GM12891 (cell line): Measurements from ENCODE around the gene DENND1A.

ENCODE experiments used
- DNase-seq: peaks from one replicate; pipeline ENCODE4 v3.0.0; 2011; ENCODE audit warnings: low spot score; ENCODE audit not compliant: insufficient read length
- FAIRE-seq: peaks from 2 replicates; lab custom pipeline; 2011; peaks lifted over from hg19 to GRCh38; lab: Jason Lieb, UNC
- PAX5 ChIP-seq: IDR thresholded peaks from 2 replicates; pipeline ENCODE4 v1.6.1; 2011; ENCODE audit warnings: low read length, moderate library complexity, mild to moderate bottlenecking; ENCODE audit not compliant: insufficient read depth, severe bottlenecking
- POLR2A ChIP-seq: IDR thresholded peaks from 2 replicates; pipeline ENCODE4 v1.6.1; 2011; ENCODE audit warnings: low read depth, low read length, control low read depth
- POLR2AphosphoS5 ChIP-seq: IDR thresholded peaks from 2 replicates; pipeline ENCODE4 v1.6.1; 2011; ENCODE audit warnings: low read depth, low read length, control low read depth
- POU2F2 ChIP-seq: IDR thresholded peaks from 2 replicates; pipeline ENCODE4 v1.6.1; 2011; ENCODE audit warnings: low read depth, mild to moderate bottlenecking, control low read depth, low read length, moderate library complexity
- SPI1 ChIP-seq: IDR thresholded peaks from 2 replicates; pipeline ENCODE4 v1.6.1; 2011; ENCODE audit warnings: low read depth, low read length, control low read depth
- TAF1 ChIP-seq: IDR thresholded peaks from 2 replicates; pipeline ENCODE4 v1.6.1; 2011; ENCODE audit warnings: low read depth, low read length, control low read depth

The DENND1A gene

DNA sequence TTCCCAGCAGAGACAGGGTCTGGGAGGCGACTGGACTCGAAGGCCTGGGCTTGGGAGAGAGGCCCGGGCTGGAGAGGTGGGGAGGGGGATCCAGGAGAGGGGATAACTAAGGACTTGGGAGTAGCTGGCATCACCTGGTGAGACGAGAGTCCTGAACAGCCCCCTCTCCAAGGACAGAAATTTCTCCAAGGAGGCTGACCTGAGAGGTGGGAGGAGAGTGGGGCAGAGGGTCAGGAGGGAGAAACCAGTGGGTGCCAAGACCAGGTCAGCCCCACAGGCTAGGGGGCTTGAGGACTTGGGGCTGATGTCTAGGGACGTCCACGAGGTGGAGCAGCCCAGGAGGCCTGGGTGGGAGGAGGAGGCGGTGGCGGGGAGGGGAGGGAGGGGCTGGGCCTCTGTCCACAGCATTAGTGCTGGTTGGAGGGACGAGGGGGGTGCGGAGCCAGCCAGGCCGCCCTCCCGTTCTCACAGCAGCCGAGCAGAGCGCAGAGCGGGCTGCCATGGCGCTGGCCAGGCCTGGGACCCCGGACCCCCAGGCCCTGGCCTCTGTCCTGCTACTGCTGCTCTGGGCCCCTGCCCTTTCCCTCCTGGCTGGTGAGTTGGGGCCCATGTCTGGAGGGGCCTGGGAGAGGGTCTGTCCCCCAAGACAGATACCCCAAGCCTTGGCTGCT lies 574.0 kb downstream of the DENND1A start, which contains the start of gene CRB2:
Gene CRB2 (plus strand): TSS at position 437 of the 671 bp plus-strand sequence. CDS start 64 bp downstream, at position 501.
- no peak for DNase-seq
- TF ChIP-seq POLR2A (no peak), POLR2AphosphoS5 (no peak), TAF1 (no peak), POU2F2 (no peak), SPI1 (no peak), PAX5 (no peak)

DNA sequence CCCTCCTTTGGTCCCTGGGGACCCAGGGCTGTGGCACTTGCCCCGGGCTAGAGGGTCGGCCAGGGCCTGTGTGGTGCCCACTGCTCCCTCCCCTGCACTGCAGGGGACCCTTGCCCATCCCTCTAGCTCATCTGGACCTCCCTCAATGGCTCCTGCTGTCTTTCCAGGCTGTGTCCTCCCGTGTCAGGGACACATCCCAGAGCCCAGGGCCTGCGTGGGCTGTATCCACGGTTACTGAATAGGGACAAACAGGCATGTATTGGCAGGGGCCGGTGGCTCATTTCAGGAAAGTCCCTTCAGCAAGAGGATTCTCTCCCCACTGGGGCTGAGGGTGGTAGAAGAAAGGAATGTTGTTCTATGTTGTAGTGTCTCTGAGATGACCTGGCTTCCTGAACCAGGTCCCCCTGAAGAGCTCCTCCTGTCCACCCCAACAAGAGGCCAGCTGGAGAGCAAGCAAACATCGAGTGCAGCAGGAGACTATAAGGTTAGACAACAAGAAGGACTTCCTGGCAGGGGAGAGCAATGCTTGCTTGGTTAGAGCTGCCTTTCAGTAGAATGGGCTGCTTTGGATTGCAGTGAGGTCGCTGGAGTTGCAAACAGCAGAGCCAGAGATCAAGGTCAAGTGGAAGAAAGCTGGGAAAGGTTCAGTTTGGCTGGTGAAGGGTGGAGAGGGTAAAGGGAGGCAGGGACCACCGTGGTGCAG lies 575.0 kb downstream of the DENND1A start:
- FAIRE-seq (no peak), DNase-seq (no peak)
- TF ChIP-seq TAF1 (no peak), POLR2A (no peak), SPI1 (no peak), POU2F2 (no peak), PAX5 (no peak), POLR2AphosphoS5 (no peak)

More for the DNA sequence above, 574.0 kb downstream of the DENND1A start, which contains the start of gene CRB2:
- FAIRE-seq, result no peak

DNA sequence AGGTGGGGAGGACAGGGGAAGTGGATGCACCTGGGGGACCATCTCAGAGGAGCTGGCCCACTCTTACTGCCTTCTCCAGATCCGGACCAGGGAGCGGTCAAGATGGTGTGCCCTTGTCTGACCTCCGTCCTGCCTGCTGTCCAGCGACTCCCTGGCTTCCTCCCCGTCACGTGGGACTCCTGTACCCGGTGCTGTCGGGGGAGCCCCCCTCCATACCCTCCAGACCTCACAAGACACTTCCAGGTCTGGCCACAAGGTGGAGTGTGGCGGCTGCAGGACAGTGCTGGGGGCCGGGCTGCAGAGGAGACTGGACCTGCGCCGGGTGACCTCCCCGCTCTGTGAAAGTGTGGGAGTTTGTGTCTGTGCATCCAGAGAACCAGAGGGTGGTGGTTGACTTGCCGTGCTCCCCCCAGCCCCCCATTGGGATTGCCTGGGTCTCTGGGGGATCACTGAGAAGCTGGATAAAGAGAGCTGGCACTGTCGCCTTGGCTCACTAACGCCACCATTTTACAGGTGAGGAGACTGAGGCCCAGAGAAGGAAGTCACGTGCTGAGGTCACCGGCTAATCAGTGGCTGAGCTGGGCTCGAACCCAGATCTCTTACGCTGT lies 575.8 kb downstream of the DENND1A start:
- peak; percentile 79 for DNase-seq
- FAIRE-seq, result peak; percentile 93
- TF ChIP-seq POLR2AphosphoS5 (no peak), PAX5 (no peak), TAF1 (no peak), SPI1 (no peak), POLR2A (no peak), POU2F2 (no peak)

DNA sequence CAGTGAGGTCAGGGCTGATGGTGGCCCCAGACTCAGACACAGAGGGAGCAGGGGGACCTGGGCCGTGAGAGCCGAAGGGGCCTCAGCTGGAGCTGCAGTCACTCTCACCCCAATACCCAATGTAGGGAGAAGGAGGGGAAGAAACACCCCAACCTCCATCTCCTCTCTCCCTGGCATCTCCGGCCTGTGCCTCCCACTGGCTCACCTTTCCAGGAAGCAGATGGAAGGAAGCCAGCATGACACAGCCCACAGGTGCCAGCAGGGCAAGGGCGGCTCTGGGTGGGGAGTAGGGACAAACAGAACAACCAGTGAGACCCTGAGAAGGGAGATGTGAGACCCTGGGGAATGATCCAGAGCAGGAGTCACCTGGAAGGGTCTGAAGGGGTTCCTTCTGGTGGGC lies 576.9 kb downstream of the DENND1A start:
- no peak for FAIRE-seq
- TF ChIP-seq TAF1 (no peak), PAX5 (no peak), POLR2AphosphoS5 (no peak), SPI1 (no peak), POLR2A (no peak), POU2F2 (no peak)
- DNase-seq, result no peak

DNA sequence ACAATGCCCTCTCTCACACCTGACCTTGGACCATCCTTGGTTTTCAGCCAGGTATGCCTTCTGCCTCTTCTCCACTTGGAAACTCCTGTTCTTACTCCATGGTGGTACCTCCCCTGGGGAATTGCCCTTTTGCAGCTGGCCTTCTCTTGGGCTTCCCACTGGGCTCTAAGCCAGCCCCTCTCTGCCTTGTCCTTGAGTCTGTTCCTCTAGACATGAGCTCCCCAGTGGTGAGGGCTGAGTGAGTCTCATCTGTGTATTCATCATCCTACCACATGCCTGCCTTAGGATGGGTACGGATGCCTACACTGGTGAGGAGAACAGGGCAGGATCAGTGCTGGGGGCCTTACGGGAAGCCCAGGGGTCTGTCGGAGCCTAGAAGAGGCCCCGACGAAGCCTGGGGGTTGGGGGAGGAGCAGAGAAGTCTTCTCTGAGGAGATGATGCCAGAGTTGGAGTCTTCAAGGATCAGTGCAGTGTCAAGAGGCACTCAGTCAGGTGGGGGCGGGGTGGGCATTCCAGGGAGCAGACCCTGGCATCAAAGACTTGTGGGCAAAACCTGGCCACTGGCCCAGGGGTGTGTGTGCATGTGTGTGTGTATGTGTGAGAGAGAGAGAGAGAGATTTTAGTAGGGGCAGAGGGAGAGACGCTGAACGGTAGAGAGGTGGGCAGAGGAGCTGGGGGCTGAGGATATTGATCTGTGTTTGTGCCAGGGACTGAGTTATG lies 579.2 kb downstream of the DENND1A start:
- FAIRE-seq, result no peak
- DNase-seq, result no peak
- TF ChIP-seq POLR2AphosphoS5, result no peak
- no peak for TF ChIP-seq SPI1
- TF ChIP-seq POLR2A, result no peak
- TF ChIP-seq PAX5, result no peak
- no peak for TF ChIP-seq POU2F2
- TF ChIP-seq TAF1, result no peak

DNA sequence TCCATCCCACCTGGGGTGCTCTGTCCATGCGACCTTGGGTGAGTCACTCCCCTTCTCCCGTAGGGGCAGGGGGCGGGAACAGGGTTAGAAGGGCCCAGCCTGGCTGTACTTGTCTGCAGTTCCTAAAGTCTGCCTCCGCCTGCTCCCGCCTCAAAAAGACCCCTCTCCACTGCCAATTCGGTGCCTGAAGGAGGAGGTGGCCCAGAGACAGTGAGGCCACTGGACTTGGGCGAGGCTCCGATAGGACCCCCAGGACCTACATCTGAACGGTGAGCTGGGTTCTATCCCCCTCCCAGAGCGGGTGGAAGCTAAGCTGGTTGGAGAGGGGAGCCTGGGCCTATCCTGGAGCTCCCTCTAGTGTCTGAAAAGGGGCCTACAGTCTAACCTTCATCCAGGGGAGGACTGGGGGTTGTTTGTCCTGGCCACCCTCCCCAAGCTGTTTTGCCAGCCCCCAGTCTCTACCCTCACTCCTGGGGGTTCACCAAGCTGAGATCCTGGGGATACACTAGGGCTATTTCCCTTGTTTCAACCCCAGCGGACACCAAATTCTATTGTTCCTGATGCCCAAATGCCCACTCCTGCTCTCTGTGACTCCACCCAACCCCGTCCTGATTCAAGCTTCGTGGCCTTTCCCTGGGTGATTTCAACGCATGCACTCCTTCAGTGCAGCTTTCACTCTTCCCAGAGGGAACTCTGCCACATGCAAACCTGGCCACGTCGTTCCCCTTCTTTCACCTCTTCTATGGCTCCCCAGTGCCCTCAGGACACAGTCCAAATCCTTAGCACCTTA lies 580.0 kb downstream of the DENND1A start:
- peak; percentile 90 for FAIRE-seq
- DNase-seq, result peak; percentile 80
- no peak for TF ChIP-seq POLR2A
- TF ChIP-seq PAX5, result no peak
- TF ChIP-seq POU2F2, result peak; percentile 44; the same call in 1 of the 2 replicates
- no peak for TF ChIP-seq TAF1
- TF ChIP-seq SPI1, result no peak
- TF ChIP-seq POLR2AphosphoS5, result no peak

DNA sequence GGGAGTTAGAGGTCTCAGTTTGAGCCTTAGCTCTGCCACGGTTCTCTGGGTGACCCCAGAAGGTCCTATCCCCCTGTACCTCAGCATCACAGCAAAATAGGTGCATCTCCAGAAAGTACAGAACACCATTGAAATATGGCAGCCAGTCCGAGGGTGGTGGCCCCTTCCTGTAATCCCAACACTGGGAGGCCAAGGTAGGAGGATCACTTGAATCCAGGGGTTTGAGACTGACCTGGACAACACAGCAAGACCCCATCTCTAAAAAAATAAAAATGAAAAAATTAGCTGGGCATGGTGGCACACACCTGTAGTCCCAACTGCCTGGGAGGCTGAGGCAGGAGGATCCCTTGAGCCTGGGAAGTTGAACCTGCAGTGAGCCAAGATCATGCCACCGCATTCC lies 580.9 kb downstream of the DENND1A start:
- no peak for FAIRE-seq
- no peak for TF ChIP-seq POU2F2
- no peak for TF ChIP-seq POLR2A
- no peak for TF ChIP-seq SPI1
- no peak for TF ChIP-seq PAX5
- no peak for TF ChIP-seq TAF1
- no peak for TF ChIP-seq POLR2AphosphoS5
- DNase-seq, result no peak

DNA sequence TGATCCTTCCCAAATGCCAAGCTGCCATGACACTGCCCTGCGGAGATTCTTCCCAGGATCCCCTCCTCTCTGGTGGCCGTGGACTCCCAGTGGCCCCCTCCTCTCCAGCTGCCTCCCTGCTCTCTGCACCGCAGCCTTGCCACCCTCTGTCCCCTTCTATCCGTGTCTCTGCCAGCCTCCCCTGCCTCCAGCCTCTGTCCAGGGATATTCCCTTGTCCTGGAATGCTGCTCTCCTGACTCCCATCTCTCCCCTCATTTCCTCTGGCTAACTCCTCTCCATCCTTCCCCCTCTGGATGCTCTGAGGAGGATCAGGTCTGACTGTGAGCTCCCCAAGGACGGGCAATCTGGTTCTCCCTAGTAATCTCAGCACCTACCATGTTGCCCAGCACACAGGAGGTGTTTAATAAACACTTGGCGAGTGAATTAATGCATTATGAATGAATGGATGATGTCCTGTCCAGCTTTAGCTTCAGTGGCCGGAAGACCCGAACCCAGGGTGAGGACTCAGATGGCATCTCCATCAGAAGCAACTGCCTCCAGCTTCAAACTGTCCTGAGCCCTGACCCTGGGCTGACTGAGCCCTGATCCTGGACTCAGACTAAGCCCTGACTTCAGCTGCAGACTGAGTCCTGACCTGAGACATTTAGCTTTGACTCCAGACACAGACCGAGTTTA lies 581.5 kb downstream of the DENND1A start:
- DNase-seq (no peak), FAIRE-seq (peak; percentile 38)
- no peak for TF ChIP-seq PAX5
- no peak for TF ChIP-seq POU2F2
- no peak for TF ChIP-seq TAF1
- no peak for TF ChIP-seq POLR2A
- no peak for TF ChIP-seq POLR2AphosphoS5
- TF ChIP-seq SPI1, result no peak
